ENCODE measurements around the gene PNN.

PNN gene

DNA sequence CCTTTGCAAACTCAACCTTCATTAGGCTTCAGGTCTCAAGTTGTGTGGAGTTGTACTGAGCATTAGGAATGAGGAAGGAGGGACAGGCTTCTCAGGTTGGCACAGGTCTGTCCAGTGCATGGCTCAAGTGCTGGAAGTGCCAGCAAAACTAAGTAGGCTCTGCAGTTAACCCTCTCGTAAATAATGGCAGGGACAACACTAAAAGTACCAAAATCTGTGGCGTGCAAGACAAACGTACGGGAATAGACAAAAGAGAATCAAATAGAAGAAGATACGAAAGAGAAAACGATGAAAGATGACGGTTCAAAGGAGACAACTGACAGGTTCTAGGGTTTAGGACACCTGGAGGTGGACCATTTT, 5.5 kb upstream of the PNN start:
- H3K4me3 ChIP-seq (ENCODE audit: low read depth in 1 of 2, low read length in 1 of 2): peak overlapping the region; percentile 88 to 98
- H3K27me3 ChIP-seq: no peaks in the 10 kb centered on the region
- no peaks in the 10 kb centered on the region for H3K9me3 ChIP-seq
- H3K36me3 ChIP-seq: no peaks in the 10 kb centered on the region
- peak overlapping the region; percentile 95 for H3K27ac ChIP-seq
- TF ChIP-seq, protein P1, sequence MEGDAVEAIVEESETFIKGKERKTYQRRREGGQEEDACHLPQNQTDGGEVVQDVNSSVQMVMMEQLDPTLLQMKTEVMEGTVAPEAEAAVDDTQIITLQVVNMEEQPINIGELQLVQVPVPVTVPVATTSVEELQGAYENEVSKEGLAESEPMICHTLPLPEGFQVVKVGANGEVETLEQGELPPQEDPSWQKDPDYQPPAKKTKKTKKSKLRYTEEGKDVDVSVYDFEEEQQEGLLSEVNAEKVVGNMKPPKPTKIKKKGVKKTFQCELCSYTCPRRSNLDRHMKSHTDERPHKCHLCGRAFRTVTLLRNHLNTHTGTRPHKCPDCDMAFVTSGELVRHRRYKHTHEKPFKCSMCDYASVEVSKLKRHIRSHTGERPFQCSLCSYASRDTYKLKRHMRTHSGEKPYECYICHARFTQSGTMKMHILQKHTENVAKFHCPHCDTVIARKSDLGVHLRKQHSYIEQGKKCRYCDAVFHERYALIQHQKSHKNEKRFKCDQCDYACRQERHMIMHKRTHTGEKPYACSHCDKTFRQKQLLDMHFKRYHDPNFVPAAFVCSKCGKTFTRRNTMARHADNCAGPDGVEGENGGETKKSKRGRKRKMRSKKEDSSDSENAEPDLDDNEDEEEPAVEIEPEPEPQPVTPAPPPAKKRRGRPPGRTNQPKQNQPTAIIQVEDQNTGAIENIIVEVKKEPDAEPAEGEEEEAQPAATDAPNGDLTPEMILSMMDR (IDR thresholded peaks at IDR 0.05): no peak
- H3K4me1 ChIP-seq (ENCODE audit: control insufficient read depth in 1 of 2, insufficient read depth in 1 of 2, low read depth in 1 of 2, low read length in 1 of 2): peaks cover 27 to 35% of the 10 kb centered on the region in 2 experiments

DNA sequence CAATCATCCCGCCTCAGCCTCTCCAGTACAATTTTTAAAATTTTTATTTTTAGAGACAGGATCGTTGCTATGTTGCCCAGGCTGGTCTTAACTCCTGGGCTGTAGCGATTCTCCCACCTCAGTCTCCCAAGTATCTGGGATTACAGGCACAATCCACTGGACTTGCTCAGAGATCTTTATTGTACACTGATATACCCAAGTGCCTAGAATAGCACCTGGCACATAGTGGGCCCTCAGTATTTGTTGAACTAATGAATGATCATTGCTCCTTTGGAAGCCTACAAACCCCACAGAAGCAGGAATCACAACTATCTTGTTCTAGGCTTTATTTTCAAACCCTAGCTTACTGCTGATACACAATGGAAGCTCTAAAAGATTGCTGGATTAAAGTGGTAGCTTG, 1.9 kb upstream of the PNN start:
- no peaks in the 10 kb centered on the region for H3K27me3 ChIP-seq
- H3K36me3 ChIP-seq: peaks cover 20% of the 10 kb centered on the region
- H3K4me1 ChIP-seq (ENCODE audit: control insufficient read depth in 1 of 2, insufficient read depth in 1 of 2, low read depth in 1 of 2, low read length in 1 of 2): peaks cover 45 to 51% of the 10 kb centered on the region in 2 experiments
- no peak overlapping the region for H3K4me3 ChIP-seq (ENCODE audit: low read depth in 1 of 2, low read length in 1 of 2)
- no peaks in the 10 kb centered on the region for H3K9me3 ChIP-seq
- no peak overlapping the region for H3K27ac ChIP-seq
- TF ChIP-seq, protein P1 (IDR thresholded peaks at IDR 0.05): no peak

DNA sequence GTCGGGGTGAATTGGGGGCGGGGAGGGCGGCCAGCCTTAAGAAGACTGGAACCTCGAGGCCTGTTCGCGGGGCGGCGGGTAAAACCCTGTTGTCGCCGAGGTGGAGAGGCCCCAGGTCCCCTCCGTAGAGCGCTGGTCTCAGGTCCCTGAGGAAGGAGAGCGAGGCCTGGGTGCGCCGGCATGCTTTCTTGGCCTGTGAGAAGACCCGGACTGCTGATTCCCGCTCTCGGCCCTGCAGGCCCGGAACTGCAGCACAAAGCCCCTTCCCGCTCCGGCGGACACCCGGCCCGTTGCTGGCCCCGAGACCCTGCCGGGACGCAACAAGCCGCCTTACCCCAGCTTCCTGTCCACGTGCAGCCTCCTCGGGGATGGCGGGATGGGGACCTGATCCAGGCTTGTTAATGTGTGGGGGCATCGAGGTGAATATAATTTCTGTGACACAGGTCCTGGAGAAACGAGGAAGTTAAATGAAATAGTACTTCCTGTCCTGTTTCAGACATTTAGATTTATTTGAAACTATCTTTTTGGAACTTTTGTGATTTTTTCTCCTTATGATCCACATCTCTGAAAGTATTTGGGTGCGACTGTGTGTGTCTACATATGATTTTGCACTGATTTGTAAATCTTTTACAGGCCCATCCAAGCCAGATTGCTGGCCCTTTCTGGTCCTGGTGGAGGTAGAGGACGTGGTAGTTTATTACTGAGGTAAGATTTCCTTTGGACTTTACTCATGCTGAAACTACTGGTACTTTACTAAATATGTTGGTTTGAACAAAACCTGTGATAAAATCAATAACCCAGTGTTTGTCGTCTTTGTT, 600 bp downstream of the PNN start:
- TF ChIP-seq, protein P1 (IDR thresholded peaks at IDR 0.05): no peak
- H3K4me3 ChIP-seq (ENCODE audit: low read depth in 1 of 2, low read length in 1 of 2): peak overlapping the region; percentile 90 to 94
- peaks cover 32% of the 10 kb centered on the region in 2 experiments for H3K4me1 ChIP-seq (ENCODE audit: control insufficient read depth in 1 of 2, insufficient read depth in 1 of 2, low read depth in 1 of 2, low read length in 1 of 2)

DNA sequence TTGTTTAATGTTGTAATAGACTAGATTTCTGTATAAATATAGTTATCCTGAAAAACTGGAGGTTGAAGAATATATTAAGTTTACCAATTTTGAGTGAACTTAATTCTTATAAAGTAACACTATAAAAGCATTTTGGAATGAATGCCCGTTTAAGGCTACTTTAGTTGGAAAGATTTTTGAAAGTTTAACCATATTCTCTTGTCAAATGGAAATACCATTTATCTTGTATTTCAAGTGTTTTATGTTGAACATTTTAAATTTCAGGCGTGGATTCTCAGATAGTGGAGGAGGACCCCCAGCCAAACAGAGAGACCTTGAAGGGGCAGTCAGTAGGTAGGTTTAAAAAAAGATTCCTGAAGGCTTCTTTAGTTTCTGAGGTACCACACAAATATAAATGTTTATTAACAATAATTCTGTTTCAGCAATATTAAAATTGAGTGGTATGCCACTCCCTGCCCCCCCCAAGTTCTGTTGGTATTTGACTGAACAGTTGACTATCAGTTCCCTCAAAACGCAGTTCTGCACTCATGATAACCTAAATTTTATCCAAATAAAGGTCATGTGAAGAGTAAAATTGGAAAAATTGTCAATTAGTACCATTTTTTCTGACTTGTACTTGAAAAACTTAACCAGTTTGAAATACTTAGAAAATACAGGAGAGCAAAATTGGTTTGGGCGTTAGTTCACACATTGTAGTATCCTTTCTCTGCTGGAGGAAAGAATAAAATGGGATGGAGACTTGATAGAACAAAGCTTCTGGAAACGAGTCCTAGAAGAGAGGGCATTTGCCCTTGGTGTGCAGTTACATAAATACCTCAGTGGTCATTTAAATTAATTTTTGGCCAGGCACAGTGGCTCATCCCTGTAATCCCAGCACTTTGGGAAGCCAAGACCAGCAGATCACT, 1.5 kb downstream of the PNN start:
- no peaks in the 10 kb centered on the region for H3K27me3 ChIP-seq
- H3K9me3 ChIP-seq: no peaks in the 10 kb centered on the region
- H3K4me1 ChIP-seq (ENCODE audit: control insufficient read depth in 1 of 2, insufficient read depth in 1 of 2, low read depth in 1 of 2, low read length in 1 of 2): peaks cover 25 to 26% of the 10 kb centered on the region in 2 experiments
- TF ChIP-seq, protein P1 (IDR thresholded peaks at IDR 0.05): no peak
- H3K36me3 ChIP-seq: peaks cover 53% of the 10 kb centered on the region
- peak overlapping the region; percentile 90 to 94 for H3K4me3 ChIP-seq (ENCODE audit: low read depth in 1 of 2, low read length in 1 of 2)
- peak overlapping the region; percentile 92 for H3K27ac ChIP-seq

More for the DNA sequence above, 600 bp downstream of the PNN start:
- H3K36me3 ChIP-seq: peaks cover 44% of the 10 kb centered on the region
- no peaks in the 10 kb centered on the region for H3K9me3 ChIP-seq
- peak overlapping the region; percentile 92 for H3K27ac ChIP-seq
- H3K27me3 ChIP-seq: no peaks in the 10 kb centered on the region

DNA sequence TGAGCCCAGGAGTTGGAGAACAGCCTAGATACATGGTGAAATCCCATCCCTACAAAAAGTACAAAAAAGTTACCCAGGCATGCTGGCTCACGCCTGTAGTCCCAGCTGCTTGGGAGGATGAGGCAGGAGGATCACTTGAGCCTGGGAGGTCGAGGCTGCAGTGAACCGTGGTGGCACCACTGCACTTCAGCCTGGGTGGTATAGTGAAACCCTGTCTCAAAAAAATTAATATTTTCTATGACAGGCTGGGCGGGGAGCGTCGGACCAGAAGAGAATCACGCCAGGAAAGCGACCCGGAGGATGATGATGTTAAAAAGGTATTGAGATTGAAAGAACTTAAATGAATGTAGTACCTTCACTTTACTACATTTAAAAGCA, 2.1 kb downstream of the PNN start:
- TF ChIP-seq, protein P1 (IDR thresholded peaks at IDR 0.05): no peak
- H3K4me3 ChIP-seq (ENCODE audit: low read depth in 1 of 2, low read length in 1 of 2): no peak overlapping the region
- peaks cover 60% of the 10 kb centered on the region for H3K36me3 ChIP-seq
- H3K27me3 ChIP-seq: no peaks in the 10 kb centered on the region
- no peaks in the 10 kb centered on the region for H3K9me3 ChIP-seq
- H3K27ac ChIP-seq: no peak overlapping the region
- H3K4me1 ChIP-seq (ENCODE audit: control insufficient read depth in 1 of 2, insufficient read depth in 1 of 2, low read depth in 1 of 2, low read length in 1 of 2): peaks cover 25 to 26% of the 10 kb centered on the region in 2 experiments
